IMR-90 (cell line): ENCODE data around the gene LARP1. TPM values are rescaled to one million over a fixed set of nuclear protein-coding genes. Genes with fewer than 3 reads are reported as not detected.

Source experiments
- ATAC-seq: fragments of 200-7000 bp; cut with Tn5 transposase; 2 replicates; pipeline ENCODE4 v1.9.1; 2020; ENCODE audit warnings: low read depth, mild to moderate bottlenecking, moderate library complexity
- BruUV-seq: library from RNA; stranded (reverse); fragments of 400-500 nt; replicated peaks from 2 replicates; lab custom pipeline; 2021; lab: Mats Ljungman, UMichigan
- CTCF ChIA-PET: fragments of 300-600 bp; formaldehyde crosslinking; extraction: SDS; loops from one replicate; lab custom pipeline; 2021; ENCODE audit warnings: antibody characterized with exemption; lab: Yijun Ruan, JAX
- POLR2A ChIA-PET: fragments of 300-600 bp; sonication (Branson Sonifier 250); formaldehyde crosslinking; loops from one replicate; lab custom pipeline; 2022; ENCODE audit warnings: antibody characterized with exemption; ENCODE audit not compliant: unreplicated experiment; lab: Charles Lee
- DNase-seq: peaks from one replicate; pipeline ENCODE4 v3.0.0; 2013
- H2AFZ ChIP-seq: replicated peaks from 2 replicates; pipeline ENCODE3; 2013; ENCODE audit warnings: low read length, mild to moderate bottlenecking; ENCODE audit not compliant: poor library complexity
- H2AK5ac ChIP-seq: 2 replicates; pipeline ENCODE4 v1.6.1; 2013; ENCODE audit warnings: low read depth, low read length, inconsistent platforms
- H2AK9ac ChIP-seq: replicated peaks from 2 replicates; pipeline ENCODE3; 2013; ENCODE audit warnings: mild to moderate bottlenecking, low read depth, low read length, moderate library complexity; ENCODE audit not compliant: poor library complexity
- H2BK120ac ChIP-seq: 2 replicates; pipeline ENCODE4 v1.6.1; 2013; ENCODE audit warnings: low read depth, low read length, inconsistent platforms
- H2BK15ac ChIP-seq: 3 replicates; pipeline ENCODE4 v1.6.1; 2013; ENCODE audit warnings: low read depth, low read length, inconsistent platforms
- H2BK20ac ChIP-seq: 2 replicates; pipeline ENCODE4 v1.6.1; 2013; ENCODE audit warnings: low read depth, mild to moderate bottlenecking, inconsistent platforms, low read length, moderate library complexity
- H2BK5ac ChIP-seq: 2 replicates; pipeline ENCODE4 v1.6.1; 2013; ENCODE audit warnings: mild to moderate bottlenecking, low read depth, low read length, inconsistent platforms; ENCODE audit not compliant: poor library complexity, severe bottlenecking
- H3K14ac ChIP-seq: replicated peaks from 2 replicates; pipeline ENCODE4 v1.6.1; 2013; ENCODE audit warnings: low read depth, low read length, inconsistent platforms
- H3K18ac ChIP-seq: 2 replicates; pipeline ENCODE4 v1.6.1; 2013; ENCODE audit warnings: low read depth, low read length, control low read depth
- H3K23ac ChIP-seq: 2 replicates; pipeline ENCODE4 v1.6.1; 2013; ENCODE audit warnings: low read depth, low read length, inconsistent platforms
- H3K27ac ChIP-seq: 2 replicates; pipeline ENCODE4 v1.5.1; 2013; ENCODE audit warnings: mild to moderate bottlenecking, control low read depth, low read length; ENCODE audit not compliant: insufficient read depth
- H3K27me3 ChIP-seq: 2 replicates; pipeline ENCODE4 v1.6.1; 2013; ENCODE audit warnings: low read length; ENCODE audit not compliant: control insufficient read depth, insufficient read depth
- H3K36me3 ChIP-seq: 2 replicates; pipeline ENCODE4 v1.6.1; 2013; ENCODE audit warnings: low read length, mixed read lengths; ENCODE audit not compliant: control insufficient read depth, insufficient read depth
- H3K4ac ChIP-seq: 2 replicates; pipeline ENCODE4 v1.6.1; 2013; ENCODE audit warnings: low read depth, low read length, inconsistent platforms
- H3K4me1 ChIP-seq: 2 replicates; pipeline ENCODE4 v1.6.1; 2013; ENCODE audit warnings: low read length, mixed read lengths; ENCODE audit not compliant: control insufficient read depth, insufficient read depth
- H3K4me2 ChIP-seq: 2 replicates; pipeline ENCODE4 v1.6.1; 2013; ENCODE audit warnings: low read depth, mild to moderate bottlenecking, control low read depth, low read length, moderate library complexity
- H3K4me3 ChIP-seq: 2 replicates; pipeline ENCODE4 v1.5.1; 2013; ENCODE audit warnings: low read depth, mild to moderate bottlenecking, control low read depth, low read length, moderate library complexity; ENCODE audit not compliant: insufficient read depth
- H3K56ac ChIP-seq: 2 replicates; pipeline ENCODE4 v1.6.1; 2013; ENCODE audit warnings: low read length, inconsistent platforms; ENCODE audit not compliant: insufficient read depth; ENCODE audit errors: extremely low read depth
- H3K79me1 ChIP-seq, 2 experiments: 2 replicates each; pipeline ENCODE4 v1.6.1; 2013; ENCODE audit warnings: low read length in 2 of 2, inconsistent platforms in 1 of 2, low read depth in 1 of 2
- H3K9ac ChIP-seq: 2 replicates; pipeline ENCODE4 v1.6.1; 2013; ENCODE audit warnings: low read depth, low read length, control low read depth
- H3K9me1 ChIP-seq: 2 replicates; pipeline ENCODE4 v1.6.1; 2013; ENCODE audit warnings: low read length, inconsistent platforms; ENCODE audit not compliant: insufficient read depth
- H3K9me3 ChIP-seq: 2 replicates; pipeline ENCODE4 v1.6.1; 2013; ENCODE audit warnings: low read length; ENCODE audit not compliant: control insufficient read depth, insufficient read depth
- H4K20me1 ChIP-seq: 2 replicates; pipeline ENCODE4 v1.6.1; 2013; ENCODE audit warnings: low read length, inconsistent platforms; ENCODE audit not compliant: insufficient read depth
- H4K5ac ChIP-seq: 2 replicates; pipeline ENCODE4 v1.6.1; 2013; ENCODE audit warnings: mild to moderate bottlenecking, low read depth, low read length, control low read depth
- H4K8ac ChIP-seq, 2 experiments: 2 replicates each; pipeline ENCODE4 v1.6.1; 2013; ENCODE audit warnings: low read depth in 2 of 2, low read length in 2 of 2, control low read depth in 1 of 2, inconsistent platforms in 1 of 2
- H4K91ac ChIP-seq: 2 replicates; pipeline ENCODE4 v1.6.1; 2013; ENCODE audit warnings: low read depth, low read length, inconsistent platforms; ENCODE audit not compliant: insufficient read depth
- CEBPB ChIP-seq: IDR thresholded peaks from 2 replicates; pipeline ENCODE4 v1.6.1; 2012; ENCODE audit warnings: low read depth, low read length, improper control_type of control experiment
- FOS ChIP-seq: fragments of 150-350 bp; IDR thresholded peaks from 2 replicates; pipeline ENCODE4 v1.6.1; 2016; ENCODE audit warnings: low read depth, low read length
- MAFK ChIP-seq: IDR thresholded peaks from 2 replicates; pipeline ENCODE4 v1.6.1; 2012; ENCODE audit warnings: low read depth, low read length, improper control_type of control experiment
- MAZ ChIP-seq: IDR thresholded peaks from 2 replicates; pipeline ENCODE4 v1.6.1; 2012; ENCODE audit warnings: low read depth, mild to moderate bottlenecking, low read length, improper control_type of control experiment, moderate library complexity, borderline replicate concordance
- NFE2L2 ChIP-seq: fragments of 150-350 bp; IDR thresholded peaks from 2 replicates; pipeline ENCODE4 v1.6.1; 2016; ENCODE audit warnings: low read depth, mild to moderate bottlenecking, low read length
- RAD21 ChIP-seq: IDR thresholded peaks from 2 replicates; pipeline ENCODE4 v1.6.1; 2012; ENCODE audit warnings: low read length, improper control_type of control experiment
- RFX5 ChIP-seq: IDR thresholded peaks from 2 replicates; pipeline ENCODE4 v1.8.0; 2012; ENCODE audit warnings: low read depth, mild to moderate bottlenecking, low read length, moderate library complexity
- SMC3 ChIP-seq: fragments of 150-350 bp; IDR thresholded peaks from 2 replicates; pipeline ENCODE4 v1.6.1; 2016; ENCODE audit warnings: low read depth, mild to moderate bottlenecking, antibody characterized with exemption, low read length, moderate library complexity
- USF2 ChIP-seq: fragments of 150-350 bp; IDR thresholded peaks from 2 replicates; pipeline ENCODE4 v1.6.1; 2017; ENCODE audit warnings: mild to moderate bottlenecking, antibody characterized with exemption, low read length, low read depth
- WGBS, 2 experiments: methylation state at CpG; one replicate each; pipeline versions ENCODE4 v1.1.5 to v1.1.7; 2013; ENCODE audit warnings: missing lambda C conversion rate in 2 of 2; ENCODE audit not compliant: insufficient read length in 1 of 2; ENCODE audit errors: extremely low coverage in 2 of 2; 5-methylcytosine and 5-hydroxymethylcytosine counted together
- dilution Hi-C: fragments of 300-500 bp; cut with HindIII; formaldehyde crosslinking; loops from one replicate; pipeline ENCODE4 v1.14.3; 2018; ENCODE audit warnings: low sequenced_read_pairs; ENCODE audit not compliant: unreplicated experiment
- in situ Hi-C: fragments of 300-500 bp; cut with MboI; formaldehyde crosslinking; loops from 3 replicates; pipeline ENCODE4 v1.14.3; 2019; ENCODE audit warnings: low sequenced_read_pairs, inconsistent platforms, mixed read lengths
- intact Hi-C: fragments of 100-400 bp; cut with micrococcal nuclease; formaldehyde crosslinking; loops from 2 replicates; pipeline ENCODE4 v1.10.0; 2022
- polyA plus RNA-seq, 3 experiments: library from polyadenylated mRNA; depleted of rRNA; stranded (reverse); fragments of >200 nt; gene quantifications; 2 replicates each; pipeline ENCODE4 v1.2.3, GENCODE V29; 2012; ENCODE audit warnings: low replicate concordance in 1 of 3
- total RNA-seq: library from RNA; depleted of rRNA; stranded (reverse); fragments of >200 nt; gene quantifications from 2 replicates; pipeline ENCODE4 v1.2.3, GENCODE V29; 2012
- TF ChIP-seq, protein P1 (sequence below): fragments of 150-350 bp; IDR thresholded peaks from 2 replicates; pipeline ENCODE4 v1.6.1; 2016; ENCODE audit warnings: low read depth, mild to moderate bottlenecking, low read length, moderate library complexity, borderline replicate concordance
- TF ChIP-seq, protein P2 (sequence below): conservative IDR thresholded peaks from 2 replicates; pipeline ENCODE4 v1.5.1; 2012; ENCODE audit warnings: mild to moderate bottlenecking, low read depth, low read length, improper control_type of control experiment

The LARP1 gene
- total and polyA plus RNA-seq, 2 of the 4 experiments (the other 2 are of a cell fraction) = 47.3 to 77.4 TPM

GRCh38 chr5:154712518-154713437 is 42.4 kb upstream of the LARP1 start:
- Histone ChIP-seq H3K14ac (peak overlapping the region; percentile 21; the same call in 1 of the 2 replicates), H4K91ac (no peak overlapping the region), H3K4me1 (peaks cover 12% of the 10 kb centered on the region), H2BK20ac (peak overlapping the region; percentile 77), H4K5ac (no peak overlapping the region), H3K4me3 (no peak overlapping the region), H4K20me1 (no peaks in the 10 kb centered on the region), H3K9ac (no peak overlapping the region), H3K79me1 (peaks cover 0 to 7% of the 10 kb centered on the region in 2 experiments; a peak in 2 of 4 replicates), H3K27ac (no peak overlapping the region), H2AK9ac (peak overlapping the region; percentile 88), H3K9me1 (peaks cover 14% of the 10 kb centered on the region), H3K23ac (peak overlapping the region; percentile 6; the same call in 1 of the 2 replicates), H3K36me3 (no peaks in the 10 kb centered on the region), H4K8ac (0 out of 4 replicates have a peak overlapping the region, but pooled peaks of 1 of the 2 experiments have one; percentile 42), H2AK5ac (peak overlapping the region; percentile 54), H2BK120ac (peak overlapping the region; percentile 39; the same call in 1 of the 2 replicates), H3K18ac (no peak overlapping the region), H3K4ac (peak overlapping the region; percentile 68), H3K56ac (no peak overlapping the region), H2AFZ (peak overlapping the region; percentile 74), H3K9me3 (no peaks in the 10 kb centered on the region), H3K27me3 (no peaks in the 10 kb centered on the region), H2BK15ac (no peak overlapping the region; the same call in 2 of the 3 replicates), H3K4me2 (no peak overlapping the region), H2BK5ac (no peak overlapping the region)
- intact Hi-C loops (loop anchor here (2.0 to 5.0 kb wide), 2 partner anchors 30 to 40 kb away; no protein-coding TSS in a partner anchor), dilution Hi-C loops (no loop called here), in situ Hi-C loops (no loop called here)
- BruUV-seq = no TSS peak
- CTCF ChIA-PET = interaction anchor here (0.9 kb wide), 2 partner anchors 9 to 15 kb away, joined by 3 read pairs; no protein-coding TSS in a partner anchor
- TF ChIP-seq, protein P1, sequence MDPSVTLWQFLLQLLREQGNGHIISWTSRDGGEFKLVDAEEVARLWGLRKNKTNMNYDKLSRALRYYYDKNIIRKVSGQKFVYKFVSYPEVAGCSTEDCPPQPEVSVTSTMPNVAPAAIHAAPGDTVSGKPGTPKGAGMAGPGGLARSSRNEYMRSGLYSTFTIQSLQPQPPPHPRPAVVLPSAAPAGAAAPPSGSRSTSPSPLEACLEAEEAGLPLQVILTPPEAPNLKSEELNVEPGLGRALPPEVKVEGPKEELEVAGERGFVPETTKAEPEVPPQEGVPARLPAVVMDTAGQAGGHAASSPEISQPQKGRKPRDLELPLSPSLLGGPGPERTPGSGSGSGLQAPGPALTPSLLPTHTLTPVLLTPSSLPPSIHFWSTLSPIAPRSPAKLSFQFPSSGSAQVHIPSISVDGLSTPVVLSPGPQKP = no peak
- TF ChIP-seq NFE2L2 (no peak), FOS (no peak), SMC3 (no peak), MAFK (no peak), MAZ (no peak), RAD21 (no peak), RFX5 (no peak), USF2 (no peak), CEBPB (no peak)
- TF ChIP-seq, protein P2, sequence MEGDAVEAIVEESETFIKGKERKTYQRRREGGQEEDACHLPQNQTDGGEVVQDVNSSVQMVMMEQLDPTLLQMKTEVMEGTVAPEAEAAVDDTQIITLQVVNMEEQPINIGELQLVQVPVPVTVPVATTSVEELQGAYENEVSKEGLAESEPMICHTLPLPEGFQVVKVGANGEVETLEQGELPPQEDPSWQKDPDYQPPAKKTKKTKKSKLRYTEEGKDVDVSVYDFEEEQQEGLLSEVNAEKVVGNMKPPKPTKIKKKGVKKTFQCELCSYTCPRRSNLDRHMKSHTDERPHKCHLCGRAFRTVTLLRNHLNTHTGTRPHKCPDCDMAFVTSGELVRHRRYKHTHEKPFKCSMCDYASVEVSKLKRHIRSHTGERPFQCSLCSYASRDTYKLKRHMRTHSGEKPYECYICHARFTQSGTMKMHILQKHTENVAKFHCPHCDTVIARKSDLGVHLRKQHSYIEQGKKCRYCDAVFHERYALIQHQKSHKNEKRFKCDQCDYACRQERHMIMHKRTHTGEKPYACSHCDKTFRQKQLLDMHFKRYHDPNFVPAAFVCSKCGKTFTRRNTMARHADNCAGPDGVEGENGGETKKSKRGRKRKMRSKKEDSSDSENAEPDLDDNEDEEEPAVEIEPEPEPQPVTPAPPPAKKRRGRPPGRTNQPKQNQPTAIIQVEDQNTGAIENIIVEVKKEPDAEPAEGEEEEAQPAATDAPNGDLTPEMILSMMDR = no peak
- no peak for ATAC-seq
- 80% methylated on average over 3 of the region's 13 CpGs; no CpG with 5 or more reads in 1 of the 2 experiments for WGBS, 2 experiments
- DNase-seq = no peak
- POLR2A ChIA-PET = no interaction called here
